H1 (cell line): Measurements from ENCODE around the gene FDPS. TPM values are rescaled to one million over a fixed set of nuclear protein-coding genes. Genes with fewer than 3 reads are reported as not detected.

ENCODE experiments used
- CTCF ChIA-PET: fragments of 300-600 bp; sonication (Branson Sonifier 250); formaldehyde crosslinking; loops from one replicate; lab custom pipeline; 2021; ENCODE audit not compliant: partially characterized antibody; lab: Charles Lee
- POLR2A ChIA-PET: fragments of 300-600 bp; sonication (Branson Sonifier 250); formaldehyde crosslinking; loops from one replicate; lab custom pipeline; 2021; ENCODE audit warnings: inconsistent platforms; ENCODE audit not compliant: partially characterized antibody; lab: Charles Lee
- DNase-seq, 2 experiments: peaks; one replicate each; pipeline versions ENCODE4 v3.0.0 to v3.0.0-alpha.2; 2010 to 2022; ENCODE audit warnings: low spot score in 2 of 2, low read depth in 1 of 2, mixed read lengths in 1 of 2
- FAIRE-seq: peaks from 2 replicates; lab custom pipeline; 2011; peaks lifted over from hg19 to GRCh38; lab: Jason Lieb, UNC
- H2AFZ ChIP-seq: 2 replicates; pipeline ENCODE4 v1.8.1; 2012; ENCODE audit warnings: low read length, inconsistent platforms
- H2AK5ac ChIP-seq: 2 replicates; pipeline ENCODE4 v1.6.1; 2013; ENCODE audit warnings: low read depth, low read length
- H2BK120ac ChIP-seq: replicated peaks from 2 replicates; pipeline ENCODE3; 2013; ENCODE audit warnings: low read depth, low read length, inconsistent platforms
- H2BK12ac ChIP-seq: 2 replicates; pipeline ENCODE4 v1.6.1; 2013; ENCODE audit warnings: low read depth, low read length
- H2BK15ac ChIP-seq: 2 replicates; pipeline ENCODE4 v1.6.1; 2013; ENCODE audit warnings: low read length
- H2BK20ac ChIP-seq: 2 replicates; pipeline ENCODE4 v1.6.1; 2013; ENCODE audit warnings: low read length
- H2BK5ac ChIP-seq: 2 replicates; pipeline ENCODE4 v1.6.1; 2013; ENCODE audit warnings: low read depth, low read length
- H3K14ac ChIP-seq: 2 replicates; pipeline ENCODE4 v1.6.1; 2013; ENCODE audit warnings: inconsistent platforms; ENCODE audit not compliant: insufficient read length
- H3K18ac ChIP-seq: 2 replicates; pipeline ENCODE4 v1.6.1; 2013; ENCODE audit warnings: low read length; ENCODE audit errors: extremely low read depth
- H3K23ac ChIP-seq: 2 replicates; pipeline ENCODE4 v1.6.1; 2013; ENCODE audit warnings: inconsistent platforms; ENCODE audit not compliant: insufficient read length
- H3K23me2 ChIP-seq: 2 replicates; pipeline ENCODE4 v1.6.1; 2013; ENCODE audit warnings: low read depth, low read length
- H3K27ac ChIP-seq: 2 replicates; pipeline ENCODE4 v1.6.1; 2011; ENCODE audit warnings: low read depth, low read length, inconsistent platforms
- H3K27me3 ChIP-seq, 4 experiments: replicated peaks in 1 of 4; 1 replicate in 1 of 4; 2 replicates in 3 of 4; pipeline versions ENCODE4 v1.6.1 to v1.8.1; 2011 to 2013; ENCODE audit warnings: low read length in 3 of 4, mild to moderate bottlenecking in 3 of 4, inconsistent platforms in 2 of 4, mixed read lengths in 2 of 4, moderate library complexity in 1 of 4; ENCODE audit not compliant: control insufficient read depth in 3 of 4, insufficient read depth in 3 of 4; ENCODE audit errors: extremely low read depth in 1 of 4
- H3K36me3 ChIP-seq, 4 experiments: 2 replicates each; pipeline versions ENCODE4 v1.6.1 to v1.8.1; 2011 to 2013; ENCODE audit warnings: mild to moderate bottlenecking in 4 of 4, low read length in 3 of 4, moderate library complexity in 2 of 4, control low read depth in 1 of 4, inconsistent platforms in 1 of 4; ENCODE audit not compliant: insufficient read depth in 4 of 4, control insufficient read depth in 2 of 4
- H3K4ac ChIP-seq: replicated peaks from 2 replicates; pipeline ENCODE3; 2013; ENCODE audit warnings: low read length, low read depth, mixed read lengths, inconsistent platforms; ENCODE audit not compliant: insufficient read length
- H3K4me1 ChIP-seq, 4 experiments: replicated peaks in 1 of 4; 1 replicate in 1 of 4; 2 replicates in 3 of 4; pipeline versions ENCODE4 v1.6.1 to v1.8.1; 2011 to 2013; ENCODE audit warnings: low read length in 3 of 4, inconsistent platforms in 2 of 4, mixed read lengths in 1 of 4; ENCODE audit not compliant: insufficient read depth in 4 of 4, control insufficient read depth in 3 of 4
- H3K4me2 ChIP-seq, 2 experiments: 2 replicates each; pipeline versions ENCODE4 v1.6.1 to v1.8.1; 2011 to 2013; ENCODE audit warnings: low read depth in 2 of 2, low read length in 2 of 2, control low read depth in 1 of 2, inconsistent platforms in 1 of 2, mild to moderate bottlenecking in 1 of 2; ENCODE audit not compliant: insufficient read depth in 1 of 2
- H3K4me3 ChIP-seq, 4 experiments: fragments of 200-600, 300-600 bp in 1 of 4; sonication (generic), shearing (Covaris generic), sonication (Bioruptor Twin) in 1 of 4; 2 replicates each; pipeline versions ENCODE4 v1.5.1 to v1.8.1; 2011 to 2016; ENCODE audit warnings: low read length in 4 of 4, low read depth in 3 of 4, control low read depth in 2 of 4, inconsistent platforms in 2 of 4, mild to moderate bottlenecking in 2 of 4, mixed read lengths in 1 of 4, moderate library complexity in 1 of 4; ENCODE audit not compliant: insufficient read depth in 2 of 4; ENCODE audit errors: extremely low read depth in 1 of 4
- H3K56ac ChIP-seq: replicated peaks from 2 replicates; pipeline ENCODE3; 2013; ENCODE audit warnings: low read depth, mild to moderate bottlenecking, mixed read lengths, low read length, inconsistent platforms; ENCODE audit not compliant: insufficient read length
- H3K79me1 ChIP-seq: 2 replicates; pipeline ENCODE4 v1.6.1; 2013; ENCODE audit warnings: low read depth, low read length, control low read depth
- H3K79me2 ChIP-seq, 2 experiments: 2 replicates each; pipeline versions ENCODE4 v1.6.1 to v1.8.1; 2012 to 2013; ENCODE audit warnings: low read length in 2 of 2, mild to moderate bottlenecking in 2 of 2, inconsistent platforms in 1 of 2; ENCODE audit not compliant: insufficient read depth in 2 of 2, control insufficient read depth in 1 of 2
- H3K9ac ChIP-seq, 4 experiments: replicated peaks in 1 of 4; 1 replicate in 1 of 4; 2 replicates in 3 of 4; pipeline versions ENCODE4 v1.6.1 to v1.8.1; 2011 to 2013; ENCODE audit warnings: low read depth in 3 of 4, low read length in 3 of 4, control low read depth in 2 of 4, mild to moderate bottlenecking in 2 of 4, moderate library complexity in 2 of 4, inconsistent platforms in 1 of 4; ENCODE audit errors: extremely low read depth in 1 of 4
- H3K9me3 ChIP-seq, 2 experiments: 2 replicates each; pipeline versions ENCODE4 v1.6.1 to v1.8.1; 2012 to 2013; ENCODE audit warnings: mild to moderate bottlenecking in 2 of 2, moderate library complexity in 2 of 2, control low read depth in 1 of 2, inconsistent platforms in 1 of 2, low read depth in 1 of 2, low read length in 1 of 2, mixed read lengths in 1 of 2; ENCODE audit not compliant: insufficient read depth in 2 of 2
- H4K20me1 ChIP-seq, 2 experiments: replicated peaks in 1 of 2; 2 replicates each; pipeline versions ENCODE3 to v1.8.1; 2011 to 2013; ENCODE audit warnings: inconsistent platforms in 2 of 2, low read length in 2 of 2, mild to moderate bottlenecking in 1 of 2; ENCODE audit not compliant: insufficient read depth in 2 of 2, control insufficient read depth in 1 of 2
- H4K5ac ChIP-seq: 2 replicates; pipeline ENCODE4 v1.6.1; 2013; ENCODE audit warnings: low read length, low read depth, mixed read lengths, inconsistent platforms; ENCODE audit not compliant: insufficient read length
- H4K8ac ChIP-seq: 2 replicates; pipeline ENCODE4 v1.8.0; 2013; ENCODE audit warnings: mild to moderate bottlenecking, moderate library complexity, low read length, inconsistent platforms; ENCODE audit not compliant: insufficient read depth; ENCODE audit errors: extremely low read depth
- H4K91ac ChIP-seq: replicated peaks from 2 replicates; pipeline ENCODE3; 2013; ENCODE audit warnings: low read length, mixed read lengths, inconsistent platforms; ENCODE audit not compliant: insufficient read length
- E2F6 ChIP-seq: IDR thresholded peaks from 2 replicates; pipeline ENCODE4 v1.6.1; 2012; ENCODE audit warnings: inconsistent platforms
- KDM1A ChIP-seq: fragments of 200-600, 300-600 bp; sonication (generic); IDR thresholded peaks from 2 replicates; pipeline ENCODE4 v1.7.1; 2016; ENCODE audit warnings: mild to moderate bottlenecking, low read length, borderline replicate concordance
- RBBP5 ChIP-seq: IDR thresholded peaks from 2 replicates; pipeline ENCODE4 v1.7.1; 2012; ENCODE audit warnings: low read depth, mild to moderate bottlenecking, inconsistent platforms, low read length, moderate library complexity, borderline replicate concordance
- RFX5 ChIP-seq: IDR thresholded peaks from 2 replicates; pipeline ENCODE4 v1.6.1; 2011; ENCODE audit warnings: low read depth, low read length, improper control_type of control experiment, borderline replicate concordance
- SIN3A ChIP-seq, 2 experiments: IDR thresholded peaks in 1 of 2; conservative IDR thresholded peaks in 1 of 2; 2 replicates each; pipeline ENCODE4 v1.6.1; 2011 to 2012; ENCODE audit warnings: low read length in 2 of 2, improper control_type of control experiment in 1 of 2, low read depth in 1 of 2, mild to moderate bottlenecking in 1 of 2
- SP1 ChIP-seq: IDR thresholded peaks from 2 replicates; pipeline ENCODE4 v1.6.1; 2011; ENCODE audit warnings: low read depth, low read length
- SRF ChIP-seq: IDR thresholded peaks from 2 replicates; pipeline ENCODE4 v1.6.1; 2011; ENCODE audit warnings: mild to moderate bottlenecking, low read depth, low read length, moderate library complexity
- WGBS, 2 experiments: shearing (Covaris generic) in 1 of 2; methylation state at CpG; one replicate each; pipeline versions ENCODE4 v1.1.6 to v1.1.7; 2013 to 2015; ENCODE audit warnings: low lambda C conversion rate in 2 of 2, mixed read lengths in 2 of 2, inconsistent platforms in 1 of 2, low coverage in 1 of 2, missing lambda C conversion rate in 1 of 2; ENCODE audit not compliant: insufficient replicate concordance in 2 of 2, insufficient coverage in 1 of 2, insufficient read length in 1 of 2; ENCODE audit errors: extremely low coverage in 1 of 2, missing lambda C conversion rate in 1 of 2; 5-methylcytosine and 5-hydroxymethylcytosine counted together
- polyA plus RNA-seq, 7 experiments: library from polyadenylated mRNA; depleted of rRNA in 3 of 7; stranded (reverse) in 5 of 7; unstranded in 2 of 7; fragments of >200 nt in 5 of 7; fragments of 200-250 nt in 2 of 7; gene quantifications; 1 replicate in 5 of 7; 2 replicates in 1 of 7; 4 replicates in 1 of 7; pipeline versions ENCODE4 v1.2.1 to v1.2.3, GENCODE V29; 2011 to 2013; ENCODE audit warnings: missing spikeins in 2 of 7, mixed read lengths in 2 of 7
- total RNA-seq: library from RNA; stranded (reverse); fragmentation: NEBNext Ultra II Directional; extraction: Animal tissue kit (Norgen Biotek cat#: 25700); gene quantifications from 2 replicates; pipeline ENCODE4 v1.2.1, GENCODE V29; 2021
- TF ChIP-seq, protein P1 (sequence below): IDR thresholded peaks from 2 replicates; pipeline ENCODE4 v1.6.1; 2012; ENCODE audit warnings: inconsistent platforms

The FDPS gene
- total and polyA plus RNA-seq, 2 of the 8 experiments (the other 6 are each of a cell fraction or from before 2014, with no cell fraction given), result 267 to 368 TPM

GRCh38 chr1:155277070-155277901 is 31.4 kb upstream of the FDPS start, which contains the start of gene HCN3:
Gene HCN3 (plus strand): TSS chr1:155277463. CDS start chr1:155277591, 128 bp downstream.
- Histone ChIP-seq H2BK5ac (no peak within 1 kb of the TSS), H4K8ac (peak within 1 kb of the TSS; percentile 23; the same call in 1 of the 2 replicates), H3K56ac (no peak within 1 kb of the TSS), H3K27ac (no peak within 1 kb of the TSS), H3K4me2 (peak within 1 kb of the TSS; percentile 85 to 97), H3K23ac (no peak within 1 kb of the TSS), H3K79me2 (peaks cover 6 to 7% of the 10 kb centered on the region in 2 experiments; a peak in 3 of 4 replicates), H3K4me1 (peaks cover 9 to 17% (median 13%) of the 10 kb centered on the region in 4 experiments), H3K27me3 (peaks cover 0 to 3% (median 0%) of the 10 kb centered on the region in 4 experiments; a peak in 2 of 7 replicates), H3K14ac (no peak within 1 kb of the TSS), H3K4ac (no peak within 1 kb of the TSS), H4K5ac (no peak within 1 kb of the TSS), H2BK120ac (no peak within 1 kb of the TSS), H4K91ac (no peak within 1 kb of the TSS), H2AFZ (peak within 1 kb of the TSS; percentile 79; the same call in 1 of the 2 replicates), H4K20me1 (peaks cover 2 to 3% of the 10 kb centered on the region in 2 experiments), H3K36me3 (no peaks in the 10 kb centered on the region), H3K18ac (no peak within 1 kb of the TSS; the same call in 1 of the 2 replicates), H3K79me1 (no peaks in the 10 kb centered on the region; the same call in 1 of the 2 replicates), H3K9me3 (no peaks in the 10 kb centered on the region), H3K23me2 (peaks cover 16% of the 10 kb centered on the region; the same call in 1 of the 2 replicates), H2BK15ac (peak within 1 kb of the TSS; percentile 81; the same call in 1 of the 2 replicates), H2BK12ac (0 out of 2 replicates have a peak within 1 kb of the TSS, but pooled peaks have one; percentile 9), H2BK20ac (0 out of 2 replicates have a peak within 1 kb of the TSS, but pooled peaks have one; percentile 72), H3K4me3 (peak within 1 kb of the TSS; percentile 60 to 82 (median 76)), H3K9ac (peak within 1 kb of the TSS in 1 of 4 experiments; percentile 64; a peak in 1 of 7 replicates), H2AK5ac (no peak within 1 kb of the TSS)
- ChIA-PET POLR2A (interaction anchor here (0.9 to 2.1 kb wide), 21 partner anchors 10 to 83 kb away, joined by 3 to 10 read pairs (median 4); partner anchors contain the start of genes ENTREP3, FDPS, RUSC1 and SCAMP3), CTCF (interaction anchor here (0.6 to 8.4 kb wide), 16 partner anchors 9 to 409 kb away, joined by 3 to 79 read pairs (median 6); partner anchors contain the start of genes FDPS and RUSC1)
- DNase-seq, result peak; percentile 95 to 100
- 3% methylated on average over 36 of the region's 68 CpGs; no CpG with 5 or more reads in 1 of the 2 experiments for WGBS, 2 experiments
- no peak for FAIRE-seq
- TF ChIP-seq SP1, result peak; percentile 82
- peak in 1 of 2 experiments; percentile 88; a peak in 2 of 4 replicates for TF ChIP-seq SIN3A (conservative IDR thresholded peaks at IDR 0.05 in 1 of 2, IDR thresholded peaks at IDR 0.05 in 1 of 2; ENCODE audit: low read depth in 1 of 2, low read length in 2 of 2)
- TF ChIP-seq, protein P1, sequence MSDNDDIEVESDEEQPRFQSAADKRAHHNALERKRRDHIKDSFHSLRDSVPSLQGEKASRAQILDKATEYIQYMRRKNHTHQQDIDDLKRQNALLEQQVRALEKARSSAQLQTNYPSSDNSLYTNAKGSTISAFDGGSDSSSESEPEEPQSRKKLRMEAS, result peak; percentile 57; the same call in 1 of the 2 replicates
- peak; percentile 95 for TF ChIP-seq E2F6
- no peak for TF ChIP-seq KDM1A
- 0 out of 2 replicates have a peak, but pooled peaks have one; percentile 56 for TF ChIP-seq RBBP5
- TF ChIP-seq SRF, result 0 out of 2 replicates have a peak, but pooled peaks have one; percentile 8
- no peak for TF ChIP-seq RFX5
